Type B pancreatic cell (in vitro differentiated cells): Measurements from ENCODE around the gene LRRC58. TPM values are rescaled to one million over a fixed set of nuclear protein-coding genes. Genes with fewer than 3 reads are reported as not detected.

Experiments
- DNase-seq: peaks from one replicate; pipeline ENCODE4 v3.0.0; 2021; ENCODE audit warnings: mixed read lengths; ENCODE audit not compliant: unreplicated experiment; ENCODE audit errors: extremely low spot score
- H3K27ac Mint-ChIP-seq: 2 replicates; pipeline ENCODE4 v1.8.0; 2021; ENCODE audit warnings: mild to moderate bottlenecking, mixed read lengths
- H3K27me3 Mint-ChIP-seq: 2 replicates; pipeline ENCODE4 v1.8.0; 2021; ENCODE audit warnings: mixed read lengths
- H3K36me3 Mint-ChIP-seq: 2 replicates; pipeline ENCODE4 v1.8.0; 2021; ENCODE audit warnings: mixed read lengths
- H3K4me1 Mint-ChIP-seq: one replicate; pipeline ENCODE4 v1.8.0; 2021; ENCODE audit warnings: mixed read lengths; ENCODE audit not compliant: unreplicated experiment
- H3K4me3 Mint-ChIP-seq: 2 replicates; pipeline ENCODE4 v1.8.0; 2021; ENCODE audit warnings: mild to moderate bottlenecking, mixed read lengths
- H3K9me3 Mint-ChIP-seq: 2 replicates; pipeline ENCODE4 v1.8.0; 2021; ENCODE audit warnings: mixed read lengths
- CTCF ChIP-seq: fragments of 200-600 bp; sonication (generic); conservative IDR thresholded peaks from 2 replicates; pipeline ENCODE4 v1.5.0; 2021; ENCODE audit warnings: antibody characterized with exemption, mild to moderate bottlenecking
- total RNA-seq: library from RNA; stranded (reverse); gene quantifications from 2 replicates; pipeline ENCODE4 v1.2.1, GENCODE V29; 2021; ENCODE audit warnings: low replicate concordance

Gene LRRC58
- total RNA-seq, 1 donor from 2014 or later, result 19.9 TPM

DNA sequence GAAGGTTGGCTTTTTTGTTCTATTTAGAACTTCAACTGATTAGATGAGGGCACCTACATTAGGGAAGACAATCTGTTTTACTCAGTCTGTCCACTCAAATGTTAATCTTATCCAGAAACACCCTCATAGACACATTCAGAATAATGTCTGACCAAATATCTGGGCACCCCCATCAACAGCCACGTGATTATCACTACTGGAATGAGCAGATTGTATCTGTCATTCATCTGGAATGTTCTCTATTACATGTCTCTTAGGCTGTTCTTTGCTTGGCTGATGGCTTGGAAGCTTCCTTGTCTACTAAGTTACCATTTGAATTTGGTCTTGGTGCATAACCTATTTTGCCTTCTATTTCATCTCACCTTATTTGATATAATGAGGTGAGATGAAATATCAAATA lies 15.7 kb upstream of the LRRC58 start:
- Mint-ChIP-seq H3K4me3 (no peak overlapping the region), H3K27me3 (peaks cover 46% of the 10 kb centered on the region), H3K4me1 (no peaks in the 10 kb centered on the region), H3K36me3 (no peaks in the 10 kb centered on the region), H3K27ac (no peak overlapping the region), H3K9me3 (no peaks in the 10 kb centered on the region)
- TF ChIP-seq CTCF, result no peak
- DNase-seq, result no peak

- no peak overlapping the region for H3K4me3 Mint-ChIP-seq
- no peaks in the 10 kb centered on the region for H3K4me1 Mint-ChIP-seq
- H3K36me3 Mint-ChIP-seq, result no peaks in the 10 kb centered on the region
- H3K9me3 Mint-ChIP-seq, result no peaks in the 10 kb centered on the region
- DNase-seq, result no peak
- H3K27ac Mint-ChIP-seq, result no peak overlapping the region
- peaks cover 46% of the 10 kb centered on the region for H3K27me3 Mint-ChIP-seq
- no peak for TF ChIP-seq CTCF
Observed at GRCh38 chr3:120364101-120364500, 14.9 kb upstream of the LRRC58 start.

DNA sequence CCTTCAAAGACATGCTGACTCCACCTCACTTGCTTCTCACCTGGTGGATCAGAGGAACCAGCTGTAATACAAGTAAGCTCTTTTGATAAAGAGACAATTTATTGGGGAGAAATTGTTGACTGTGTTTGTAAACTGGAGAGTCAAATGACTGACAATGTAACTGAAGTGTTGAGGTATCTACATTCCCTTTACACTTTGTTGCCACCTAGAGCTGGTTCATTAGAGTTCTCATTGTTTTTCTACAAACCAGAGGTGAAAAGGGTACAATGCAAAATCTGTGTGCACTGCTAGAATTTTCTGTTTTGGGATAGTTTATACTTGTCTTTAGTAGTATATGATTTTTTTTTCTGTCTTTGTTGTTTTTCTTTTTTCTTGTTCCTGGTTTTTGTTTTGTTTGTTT lies 8.7 kb upstream of the LRRC58 start:
- no peaks in the 10 kb centered on the region for H3K4me1 Mint-ChIP-seq

GRCh38 chr3:120355486-120355885 lies 6.3 kb upstream of the LRRC58 start:
- H3K4me1 Mint-ChIP-seq, result no peaks in the 10 kb centered on the region
- no peak overlapping the region for H3K4me3 Mint-ChIP-seq
- no peak overlapping the region for H3K27ac Mint-ChIP-seq
- DNase-seq, result no peak
- no peak for TF ChIP-seq CTCF
- H3K27me3 Mint-ChIP-seq, result peaks cover 27% of the 10 kb centered on the region
- no peaks in the 10 kb centered on the region for H3K36me3 Mint-ChIP-seq
- no peaks in the 10 kb centered on the region for H3K9me3 Mint-ChIP-seq

More for the DNA sequence above, 8.7 kb upstream of the LRRC58 start:
- no peak overlapping the region for H3K4me3 Mint-ChIP-seq
- DNase-seq, result no peak
- H3K9me3 Mint-ChIP-seq, result no peaks in the 10 kb centered on the region
- H3K27me3 Mint-ChIP-seq, result peaks cover 23% of the 10 kb centered on the region
- no peak for TF ChIP-seq CTCF
- no peak overlapping the region for H3K27ac Mint-ChIP-seq
- no peaks in the 10 kb centered on the region for H3K36me3 Mint-ChIP-seq

GRCh38 chr3:120353463-120353862 lies 4.3 kb upstream of the LRRC58 start:
- Mint-ChIP-seq H3K9me3 (no peaks in the 10 kb centered on the region), H3K27me3 (peaks cover 29% of the 10 kb centered on the region), H3K36me3 (no peaks in the 10 kb centered on the region), H3K4me1 (peaks cover 9% of the 10 kb centered on the region), H3K4me3 (no peak overlapping the region), H3K27ac (no peak overlapping the region)
- TF ChIP-seq CTCF, result no peak
- DNase-seq, result no peak

GRCh38 chr3:120352017-120352416 lies 2.9 kb upstream of the LRRC58 start:
- TF ChIP-seq CTCF, result no peak
- no peak for DNase-seq
- H3K9me3 Mint-ChIP-seq, result no peaks in the 10 kb centered on the region
- peaks cover 18% of the 10 kb centered on the region for H3K4me1 Mint-ChIP-seq
- no peak overlapping the region for H3K4me3 Mint-ChIP-seq
- no peak overlapping the region for H3K27ac Mint-ChIP-seq
- peaks cover 26% of the 10 kb centered on the region for H3K27me3 Mint-ChIP-seq
- H3K36me3 Mint-ChIP-seq, result peaks cover under 1% of the 10 kb centered on the region
